Medulla oblongata (tissue), 1 donor: ENCODE measurements around the gene ATP6V0D1.
"Not testable (repeated sequence)": the region's sequence is repeated elsewhere in the genome, so short reads cannot be mapped to it uniquely, and the experiment has no call there.

Experiments used
- DNase-seq: peaks from one replicate; pipeline ENCODE4 v3.0.0-alpha.2; 2015; ENCODE audit errors: extremely low spot score

ATP6V0D1 gene

GRCh38 chr16:67504031-67505021 lies 23.4 kb upstream of the ATP6V0D1 start:
- DNase-seq, result no peak

DNA sequence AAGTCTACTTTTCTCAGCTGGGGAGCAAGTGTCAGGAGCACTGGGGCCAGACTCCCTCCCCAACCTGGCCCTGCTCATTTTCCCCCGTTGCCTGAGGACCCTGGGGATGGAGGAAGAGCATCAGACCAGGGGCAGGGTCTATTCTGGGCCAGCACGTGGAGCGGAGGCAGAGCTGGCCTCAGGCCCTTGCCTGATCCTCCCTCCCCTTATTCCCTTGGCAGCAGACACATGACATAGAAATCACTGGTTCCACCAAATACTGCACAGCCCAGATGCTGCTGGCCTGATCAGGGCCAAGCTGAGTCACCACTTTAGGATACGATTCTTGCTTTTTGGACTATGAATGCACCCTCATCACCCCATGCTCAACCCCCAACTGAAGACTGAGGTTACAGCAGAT lies 18.1 kb upstream of the ATP6V0D1 start:
- no peak for DNase-seq

GRCh38 chr16:67490335-67491096 lies 9.6 kb upstream of the ATP6V0D1 start:
- DNase-seq, result peak; percentile 31

GRCh38 chr16:67489401-67490083 lies 8.6 kb upstream of the ATP6V0D1 start:
- no peak for DNase-seq

DNA sequence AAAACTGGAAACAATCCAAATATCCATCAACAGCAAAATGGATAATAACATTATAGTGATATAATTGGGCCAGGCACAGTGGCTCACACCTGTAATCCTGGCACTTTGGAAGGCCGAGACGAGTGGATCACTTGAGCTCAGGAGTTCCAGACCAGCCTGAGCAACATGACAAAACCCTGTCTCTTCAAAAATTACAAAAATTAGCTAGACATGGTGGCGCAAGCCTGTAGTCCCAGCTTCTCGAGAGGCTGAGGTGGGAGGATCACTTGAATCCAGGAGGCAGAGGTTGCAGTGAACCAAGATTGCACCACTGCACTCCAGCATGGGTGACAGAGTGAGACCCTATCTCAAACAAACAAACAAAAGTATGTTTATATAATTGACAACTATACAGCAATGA lies 6.6 kb upstream of the ATP6V0D1 start:
- DNase-seq, result not testable (repeated sequence)

DNA sequence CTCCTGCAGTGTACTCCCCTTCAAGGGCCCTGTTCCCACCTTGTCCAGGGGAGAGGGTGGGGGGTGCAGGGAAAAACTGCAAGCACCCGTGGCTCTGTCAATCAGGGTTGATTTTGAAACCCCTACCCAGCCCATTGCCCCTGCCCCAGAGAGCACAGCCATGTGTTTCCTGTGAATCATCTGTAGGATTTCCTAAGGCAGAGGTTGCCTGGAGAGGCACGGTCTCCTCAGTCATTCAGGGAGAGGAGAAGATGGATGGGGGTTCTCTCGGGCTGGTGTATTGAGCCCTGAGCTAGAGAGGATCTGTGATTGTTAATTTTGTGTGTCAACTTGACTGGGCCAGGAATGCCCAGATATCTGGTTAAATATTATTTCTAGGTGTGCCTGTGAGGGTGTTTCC lies 5.8 kb upstream of the ATP6V0D1 start:
- no peak for DNase-seq

DNA sequence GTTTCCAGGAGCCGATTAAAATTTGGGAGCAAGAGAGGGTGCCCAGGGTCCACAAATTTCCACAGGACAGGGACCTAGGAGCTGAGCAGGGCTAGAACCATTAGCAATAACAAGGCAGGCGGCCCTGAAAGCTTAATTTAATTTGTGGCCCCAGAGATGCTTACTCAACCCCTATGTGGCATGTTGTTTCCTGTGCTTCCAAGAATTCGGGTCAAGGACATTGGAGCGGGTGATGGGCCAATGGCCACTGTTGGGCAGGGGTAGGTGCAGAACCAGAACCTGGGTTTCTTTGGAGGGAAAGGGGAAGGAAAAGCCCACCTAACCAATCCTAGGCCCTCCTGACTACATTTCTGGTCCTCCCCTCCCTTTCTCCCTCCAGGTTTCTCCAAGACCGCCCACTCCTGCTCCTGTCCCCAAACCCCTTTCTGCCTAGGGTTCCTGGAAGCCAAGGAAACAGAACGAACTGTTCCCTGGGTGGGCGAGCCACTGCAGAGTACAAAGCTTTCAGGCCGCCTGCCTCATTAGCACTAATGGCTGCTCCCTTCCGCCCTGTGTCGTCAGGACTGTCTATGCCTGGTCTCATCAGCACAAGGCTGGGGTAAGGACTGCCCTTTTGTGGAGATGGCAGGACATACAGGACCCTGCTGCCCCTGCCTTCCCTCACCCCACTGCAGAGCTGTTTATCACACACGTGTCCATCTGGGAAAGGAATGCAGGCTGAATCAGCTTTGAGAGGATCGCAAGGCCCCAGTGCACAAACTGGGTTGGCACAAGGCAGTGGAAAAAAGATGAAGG lies 3.0 kb upstream of the ATP6V0D1 start:
- DNase-seq, result no peak

DNA sequence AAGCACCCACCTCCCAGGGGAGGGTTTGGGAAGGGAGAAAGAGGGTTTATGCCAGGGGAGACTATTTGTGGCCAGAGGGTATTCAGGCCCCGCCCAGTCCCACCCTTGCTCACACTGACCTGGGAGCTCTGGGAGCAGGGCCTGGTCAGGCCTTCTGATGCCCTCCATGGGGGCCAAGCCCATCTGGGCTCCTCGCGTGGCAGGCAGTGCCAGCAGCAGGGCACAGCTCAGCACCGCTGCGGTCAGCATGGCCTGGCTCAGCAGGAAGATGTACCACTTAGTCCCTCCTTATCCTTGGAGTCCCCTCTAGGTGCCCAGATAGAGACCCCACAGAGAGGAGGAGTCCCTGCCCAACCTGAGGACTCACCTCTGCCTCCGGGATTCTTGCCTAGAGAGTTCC lies 2.2 kb upstream of the ATP6V0D1 start, which contains the start of gene AGRP:
Gene AGRP, minus strand, starts transcription at position 398 of the 400 bp plus-strand sequence. Its CDS starts 149 bp downstream, at position 249.
- no peak for DNase-seq

GRCh38 chr16:67482233-67482924 lies 1.4 kb upstream of the ATP6V0D1 start:
- DNase-seq, result no peak

GRCh38 chr16:67481561-67482232 lies 740 bp upstream of the ATP6V0D1 start:
- peak; percentile 21 for DNase-seq

GRCh38 chr16:67477960-67478554 lies 2.9 kb downstream of the ATP6V0D1 start:
- no peak for DNase-seq

DNA sequence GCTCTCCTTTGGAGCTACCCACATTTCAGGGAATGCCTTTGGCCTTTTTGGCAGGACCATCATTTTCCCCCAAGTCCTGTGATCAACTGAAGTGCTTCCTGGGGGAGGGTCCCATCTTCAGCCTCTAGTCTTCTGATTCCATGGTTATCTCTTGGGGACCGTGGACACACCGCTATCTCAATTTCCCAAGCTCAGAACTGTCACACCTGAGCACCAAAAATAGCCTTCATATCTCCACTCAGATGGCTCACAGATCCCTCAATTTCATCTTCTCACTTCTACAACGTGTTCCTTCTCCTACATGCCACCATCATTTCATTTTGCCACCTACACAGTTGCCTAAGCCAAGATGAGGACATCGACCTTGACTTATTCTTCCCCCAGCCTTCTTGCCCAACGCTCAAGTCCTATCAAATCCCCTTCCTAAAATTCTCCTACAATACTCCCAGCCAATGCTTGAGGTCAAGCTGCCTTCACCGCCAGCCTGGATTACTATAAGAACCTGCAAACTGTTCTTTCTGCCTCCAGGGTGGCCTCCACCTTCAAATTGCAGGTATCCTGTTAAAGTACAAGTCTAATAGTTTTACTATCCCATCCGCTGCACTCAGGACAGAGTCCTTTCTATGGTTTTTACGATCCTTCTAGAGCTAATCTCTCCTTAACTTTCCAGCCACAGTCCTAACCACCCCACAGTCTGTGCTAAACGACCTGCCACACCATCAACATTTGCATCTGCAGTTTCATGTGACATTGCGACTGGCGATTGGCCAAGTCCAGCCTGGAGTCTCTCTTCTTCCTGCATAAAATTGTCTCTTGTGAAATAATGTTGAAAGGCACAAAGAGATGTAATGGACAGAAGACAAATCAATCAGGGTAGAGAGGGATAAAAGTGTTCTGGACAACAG lies 6.2 kb downstream of the ATP6V0D1 start:
- no peak for DNase-seq

GRCh38 chr16:67471758-67472384 lies 9.1 kb downstream of the ATP6V0D1 start:
- no peak for DNase-seq

DNA sequence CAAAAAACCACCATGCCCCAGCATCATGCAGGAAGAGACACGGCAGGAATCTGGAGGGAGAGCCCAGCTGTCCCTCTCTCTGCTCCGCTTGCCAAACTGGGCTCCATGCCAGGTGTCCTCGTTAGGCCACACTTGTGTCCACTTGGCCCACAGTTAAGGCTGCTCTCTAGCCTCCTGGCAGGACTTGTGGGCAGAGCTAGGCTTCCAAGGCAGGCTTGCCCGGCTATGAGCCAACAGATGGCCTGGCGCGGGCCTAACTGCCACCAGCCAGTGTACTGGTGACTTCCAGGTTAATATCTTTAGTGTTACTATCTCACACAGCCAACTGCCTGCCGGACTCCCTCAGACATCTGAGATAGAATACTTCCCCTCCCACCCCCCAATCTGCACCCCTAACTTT lies 10.6 kb downstream of the ATP6V0D1 start:
- peak; percentile 97 for DNase-seq

- DNase-seq, result no peak
These were observed 12.2 kb downstream of the ATP6V0D1 start for GRCh38 chr16:67468731-67469130.

GRCh38 chr16:67466581-67466980 lies 14.4 kb downstream of the ATP6V0D1 start:
- no peak for DNase-seq

GRCh38 chr16:67464565-67464964 lies 16.4 kb downstream of the ATP6V0D1 start:
- peak; percentile 72 for DNase-seq

DNA sequence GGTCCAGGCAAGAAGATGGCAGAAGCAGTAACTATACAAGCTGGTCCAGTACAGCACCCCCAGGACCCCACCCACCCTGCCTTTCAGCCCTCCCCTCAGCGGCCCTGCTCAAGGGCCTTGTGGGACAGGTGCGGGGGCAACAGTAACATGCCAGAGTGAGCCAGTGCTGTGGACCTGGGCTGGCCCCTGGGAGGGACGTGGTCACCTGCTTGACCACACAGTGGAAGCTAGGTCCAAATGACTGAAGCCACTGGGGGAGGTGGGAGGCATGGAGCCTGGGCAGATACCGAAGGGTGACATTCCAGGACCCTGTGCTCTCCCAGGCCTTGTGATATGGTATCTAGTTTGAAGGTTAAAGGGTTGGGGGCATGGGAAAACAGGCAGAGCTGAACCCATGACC lies 17.3 kb downstream of the ATP6V0D1 start:
- DNase-seq, result no peak
